OCI-M1 (cell line): ENCODE measurements around the gene NDUFV3.
"Not testable (repeated sequence)": the region's sequence is repeated elsewhere in the genome, so short reads cannot be mapped to it uniquely, and the experiment has no call there.

ENCODE experiments used
- DNase-seq: peaks from one replicate; lab custom pipeline; 2025; lab: John Stamatoyannopoulos, UW

Gene NDUFV3

GRCh38 chr21:42900446-42900845 lies 7.3 kb downstream of the NDUFV3 start:
- DNase-seq: no peak

GRCh38 chr21:42903817-42904216 lies 10.7 kb downstream of the NDUFV3 start:
- no peak for DNase-seq

GRCh38 chr21:42905195-42905594 lies 12.1 kb downstream of the NDUFV3 start:
- no peak for DNase-seq

GRCh38 chr21:42906233-42906632 lies 13.1 kb downstream of the NDUFV3 start:
- no peak for DNase-seq

GRCh38 chr21:42908484-42908883 lies 15.4 kb downstream of the NDUFV3 start:
- DNase-seq: not testable (repeated sequence)

GRCh38 chr21:42911920-42912319 lies 18.8 kb downstream of the NDUFV3 start:
- DNase-seq: not testable (repeated sequence)

GRCh38 chr21:42913476-42913875 lies 20.4 kb downstream of the NDUFV3 start:
- DNase-seq: no peak

- no peak for DNase-seq
Measured at GRCh38 chr21:42918291-42918690, 25.2 kb downstream of the NDUFV3 start.

GRCh38 chr21:42921927-42922326 lies 28.8 kb downstream of the NDUFV3 start:
- peak; percentile 47 for DNase-seq

- no peak for DNase-seq
Measured at GRCh38 chr21:42922918-42923317, 29.8 kb downstream of the NDUFV3 start.

- peak; percentile 100 for DNase-seq
Measured at GRCh38 chr21:42923553-42924432, 30.7 kb downstream of the NDUFV3 start.

- DNase-seq: no peak
Measured at GRCh38 chr21:42924433-42924751, 31.3 kb downstream of the NDUFV3 start.

- DNase-seq: no peak
Measured at GRCh38 chr21:42925114-42925926, 32.2 kb downstream of the NDUFV3 start, which contains the start of gene ERVH48-1. TSS of gene ERVH48-1 (minus strand) at chr21:42925630. CDS start at chr21:42919006, 6,624 bp downstream.

GRCh38 chr21:42927474-42928200 lies 34.5 kb downstream of the NDUFV3 start:
- DNase-seq: not testable (repeated sequence)

GRCh38 chr21:42929969-42930368 lies 36.9 kb downstream of the NDUFV3 start:
- DNase-seq: peak; percentile 24

GRCh38 chr21:42931560-42932235 lies 38.6 kb downstream of the NDUFV3 start:
- DNase-seq: no peak

GRCh38 chr21:42932378-42933136 lies 39.4 kb downstream of the NDUFV3 start:
- DNase-seq: not testable (repeated sequence)

GRCh38 chr21:42933137-42933970 lies 40.2 kb downstream of the NDUFV3 start:
- DNase-seq: not testable (repeated sequence)

GRCh38 chr21:42933973-42934372 lies 40.9 kb downstream of the NDUFV3 start:
- not testable (repeated sequence) for DNase-seq

- DNase-seq: not testable (repeated sequence)
Measured at GRCh38 chr21:42936360-42936759, 43.3 kb downstream of the NDUFV3 start.
